Measurements from ENCODE around the gene FAM53B.
"Not testable (repeated sequence)": the region's sequence is repeated elsewhere in the genome, so short reads cannot be mapped to it uniquely, and the experiment has no call there.

The FAM53B gene

DNA sequence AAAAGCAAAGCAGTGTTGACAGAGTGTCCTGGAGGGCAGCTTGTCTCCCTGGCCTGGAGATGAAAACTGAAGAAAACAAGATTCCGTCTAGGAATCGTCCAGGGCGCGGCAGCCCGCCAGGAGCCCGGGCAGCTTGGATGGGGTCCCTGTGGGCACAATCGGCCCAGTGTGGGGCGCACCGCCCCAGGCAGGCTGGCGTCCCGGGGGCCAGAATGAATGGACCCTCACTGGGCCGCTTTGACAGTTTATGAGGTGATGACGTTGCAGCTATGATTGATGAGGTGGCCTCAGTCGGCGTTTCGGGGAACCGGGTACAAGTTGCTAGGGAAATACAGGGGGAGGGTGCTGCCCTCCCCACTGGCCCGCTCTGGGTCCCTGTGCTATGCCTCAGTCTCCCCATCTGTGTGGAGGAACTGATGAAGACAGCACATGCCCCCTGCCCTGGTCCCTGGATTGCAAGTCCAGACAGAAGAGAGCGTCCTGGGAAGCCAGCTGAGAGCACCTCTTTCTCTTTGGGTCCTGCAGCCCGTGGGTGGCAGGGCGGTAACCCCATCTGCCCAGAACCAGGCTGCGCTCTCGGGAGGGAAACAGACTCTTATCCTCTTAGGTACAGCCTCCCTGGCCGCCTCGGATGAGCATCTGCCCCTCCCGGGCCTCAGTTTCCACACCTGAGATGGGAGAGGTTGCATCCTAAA is 151.3 kb downstream of the FAM53B start:
- no peak for DNase-seq

DNA sequence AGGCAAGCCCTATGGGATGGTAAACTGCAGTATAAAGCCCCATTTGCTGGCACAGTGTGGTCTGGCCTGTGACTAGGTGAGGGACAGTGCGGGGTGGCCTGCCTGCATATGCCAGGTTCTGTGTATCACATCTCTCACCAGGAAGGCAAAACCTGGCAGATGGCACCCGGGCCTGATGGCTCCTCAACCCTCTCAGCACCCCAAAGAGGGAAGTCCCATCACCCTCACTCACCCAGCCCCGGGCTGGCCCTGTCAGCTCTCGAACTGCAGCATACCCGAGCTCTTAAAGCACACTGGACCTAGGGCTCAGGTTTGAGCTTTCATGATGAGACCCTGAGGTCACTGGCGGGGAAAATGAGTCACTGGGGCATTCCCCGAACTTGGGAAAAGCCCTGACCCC is 152.1 kb downstream of the FAM53B start:
- no peak for DNase-seq

DNA sequence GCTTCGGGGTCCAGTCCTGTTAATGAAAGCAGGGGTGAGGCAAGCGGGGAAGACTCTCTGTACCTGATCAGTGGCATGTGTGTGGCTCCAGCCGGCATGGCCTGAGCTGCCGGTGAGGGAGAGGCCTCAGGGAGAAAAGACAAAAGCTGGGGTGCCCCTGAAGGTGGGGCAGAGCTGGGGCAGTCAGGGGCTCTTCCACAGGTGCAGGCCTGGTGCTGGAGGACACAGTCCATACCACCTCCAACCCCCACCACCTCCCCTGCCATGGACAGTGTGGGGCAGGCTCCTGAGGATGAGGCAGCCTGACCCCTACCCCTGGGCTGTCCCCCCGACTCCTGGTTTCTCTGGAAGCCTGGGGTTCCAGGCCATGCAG is 153.1 kb downstream of the FAM53B start:
- no peak for DNase-seq

DNA sequence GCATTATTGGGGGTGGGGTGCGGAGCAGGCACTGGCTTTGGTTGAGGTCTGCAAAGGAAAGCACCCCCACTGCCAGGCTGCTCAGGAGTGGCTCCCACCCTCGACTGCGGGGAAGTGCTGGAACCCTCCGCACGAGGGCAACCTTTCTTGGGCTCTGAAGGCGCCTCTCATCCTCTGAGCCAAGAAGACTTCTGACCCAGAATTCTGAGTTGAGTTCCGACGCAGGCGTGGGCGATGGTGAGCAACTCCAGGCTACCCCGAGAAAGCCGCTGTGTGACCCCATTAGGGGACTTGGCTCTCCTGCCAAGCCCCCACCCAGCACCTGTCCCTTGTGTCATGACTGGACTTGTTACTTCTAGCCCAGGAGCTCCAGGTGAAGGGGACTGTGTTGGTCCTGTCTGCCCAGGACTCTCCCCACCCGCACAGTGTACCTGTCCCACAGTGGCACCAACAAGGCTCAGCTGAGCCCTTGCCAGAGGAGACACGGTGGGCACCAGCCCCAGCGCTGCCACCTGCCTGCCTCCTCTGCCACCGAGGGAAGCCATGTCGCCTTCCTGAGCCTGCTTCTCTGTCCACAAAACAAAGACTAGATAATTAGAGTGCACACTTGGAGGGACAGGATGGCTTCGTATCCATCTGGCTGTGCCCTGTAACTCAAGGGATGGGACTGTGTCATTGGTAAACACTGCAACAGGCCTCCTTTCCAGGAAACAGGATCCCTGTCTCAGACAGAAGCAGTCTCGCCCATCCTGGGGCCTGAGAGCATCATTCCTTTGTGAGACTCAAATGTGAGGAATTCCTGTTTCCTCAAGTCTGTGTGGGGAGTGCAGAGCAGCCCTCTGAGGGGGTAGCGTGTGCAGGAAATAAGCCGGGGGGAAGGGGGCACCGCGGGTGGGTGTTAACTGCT is 153.7 kb downstream of the FAM53B start:
- no peak for DNase-seq

DNA sequence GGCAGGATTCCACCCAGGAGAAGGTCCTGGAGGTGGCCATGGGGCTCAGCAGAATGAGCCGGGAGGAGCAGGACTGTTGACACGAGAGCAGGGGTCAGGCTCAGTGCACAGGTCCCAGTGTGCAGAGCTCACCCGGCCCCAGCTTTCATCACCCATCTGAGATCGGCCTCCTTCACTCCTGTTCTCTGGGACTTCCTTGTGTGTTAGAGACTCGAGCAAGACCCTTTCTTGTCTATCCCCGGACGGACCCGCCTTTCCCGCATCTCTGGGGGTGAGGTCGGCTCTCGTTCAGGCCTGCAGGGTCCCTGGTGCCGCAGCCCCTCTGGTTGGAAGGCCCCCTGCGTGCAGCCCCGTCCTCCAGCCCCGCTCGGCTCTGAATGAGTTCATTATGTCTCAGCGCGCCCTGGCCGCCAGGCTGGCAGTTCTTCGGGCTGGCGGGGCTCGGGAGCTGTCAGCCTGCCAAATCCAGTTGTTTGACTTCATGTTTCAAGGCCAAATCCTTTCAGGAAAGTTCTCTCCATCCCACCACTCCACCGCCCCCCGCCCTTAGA is 154.6 kb downstream of the FAM53B start:
- DNase-seq: no peak

DNA sequence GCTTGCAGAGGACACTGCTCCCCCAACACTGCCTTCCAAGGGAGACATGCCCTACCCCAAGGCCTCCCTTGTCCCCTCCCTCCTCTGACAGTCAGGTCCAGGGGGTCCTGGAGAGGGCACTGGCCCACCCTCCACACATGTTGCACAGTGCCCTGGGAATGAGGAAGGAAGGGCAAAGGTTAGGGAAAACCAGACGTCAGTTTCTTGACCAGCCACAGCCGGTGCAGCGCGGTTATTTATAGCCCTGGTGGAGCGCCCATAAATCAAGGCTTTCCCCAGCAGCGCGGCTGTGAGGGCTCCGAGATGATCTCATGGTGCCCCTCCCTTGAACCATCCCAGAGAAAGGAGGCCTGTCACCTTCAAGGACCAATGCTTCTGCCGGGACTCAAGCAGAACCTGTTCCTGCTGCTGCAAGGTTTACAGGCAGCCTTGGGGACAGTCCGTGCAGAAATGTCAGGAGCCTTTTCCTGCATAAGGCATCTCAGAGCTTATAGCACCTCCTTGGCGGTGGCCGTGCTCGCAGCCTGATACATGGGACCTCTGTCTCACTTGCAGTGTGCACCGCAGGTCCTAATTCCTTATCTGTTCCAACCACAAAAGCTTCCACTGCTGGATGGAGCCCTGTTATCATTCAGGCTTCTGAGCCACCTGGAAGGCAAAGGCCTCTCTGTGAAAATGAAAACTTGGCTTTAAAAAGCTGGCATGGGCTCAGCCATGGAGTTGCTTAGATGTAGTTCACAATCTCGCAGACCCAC is 155.3 kb downstream of the FAM53B start:
- no peak for DNase-seq

DNA sequence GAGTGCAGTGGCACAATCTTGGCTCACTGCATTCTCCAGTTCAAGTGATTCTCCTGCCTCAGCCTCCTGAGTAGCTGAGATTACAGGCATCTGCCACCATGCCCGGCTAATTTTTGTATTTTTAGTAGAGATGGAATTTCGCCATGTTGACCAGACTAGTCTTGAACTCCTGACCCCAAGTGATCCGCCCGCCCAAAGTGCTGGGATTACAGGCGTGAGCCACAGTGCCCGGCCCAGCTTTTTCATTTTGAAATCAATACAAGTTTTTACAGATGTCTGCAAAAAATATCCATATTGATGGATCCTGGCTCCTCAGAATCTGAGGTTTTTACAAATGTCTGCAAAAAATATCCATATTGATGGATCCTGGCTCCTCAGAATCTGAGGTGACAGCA is 155.8 kb downstream of the FAM53B start:
- DNase-seq: not testable (repeated sequence)

DNA sequence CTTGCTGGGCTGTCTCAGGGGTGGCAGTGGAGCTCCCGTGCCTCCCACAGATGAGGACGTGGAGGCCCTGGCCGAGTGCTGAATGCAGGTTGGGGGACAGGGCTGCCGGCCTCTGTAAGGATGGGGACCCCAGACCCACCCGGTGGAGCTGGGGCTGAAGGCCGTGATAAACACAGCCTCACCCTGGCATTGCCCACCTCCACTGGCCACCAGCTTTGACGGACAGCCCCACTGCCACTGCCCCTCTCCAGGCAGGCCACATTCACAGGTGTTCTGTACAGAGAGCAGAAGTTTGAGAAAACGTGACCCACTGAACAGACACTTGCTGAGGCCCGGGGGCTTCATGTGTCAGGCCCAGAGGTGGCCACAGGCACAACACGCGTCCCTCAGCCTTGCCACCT is 156.4 kb downstream of the FAM53B start:
- no peak for DNase-seq

DNA sequence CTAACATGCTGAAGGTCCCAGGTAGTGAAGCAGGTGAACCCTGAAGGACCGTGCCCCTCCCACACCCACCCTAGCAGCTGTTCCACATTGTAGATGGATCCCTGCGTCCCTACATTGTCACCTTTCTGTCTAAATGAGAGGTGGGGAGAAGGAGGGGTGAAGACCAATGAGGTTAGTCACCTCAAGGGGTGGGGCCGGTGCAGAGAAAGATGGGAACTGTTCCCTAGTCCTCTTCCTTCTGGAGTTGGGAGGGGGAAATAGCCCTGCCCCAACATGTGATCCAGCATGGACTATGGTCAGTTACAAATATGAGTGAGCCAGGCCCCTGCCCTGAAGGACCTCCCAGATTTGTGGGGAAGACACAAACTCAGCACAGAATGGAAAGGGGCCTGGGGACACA is 158.0 kb downstream of the FAM53B start:
- no peak for DNase-seq

DNA sequence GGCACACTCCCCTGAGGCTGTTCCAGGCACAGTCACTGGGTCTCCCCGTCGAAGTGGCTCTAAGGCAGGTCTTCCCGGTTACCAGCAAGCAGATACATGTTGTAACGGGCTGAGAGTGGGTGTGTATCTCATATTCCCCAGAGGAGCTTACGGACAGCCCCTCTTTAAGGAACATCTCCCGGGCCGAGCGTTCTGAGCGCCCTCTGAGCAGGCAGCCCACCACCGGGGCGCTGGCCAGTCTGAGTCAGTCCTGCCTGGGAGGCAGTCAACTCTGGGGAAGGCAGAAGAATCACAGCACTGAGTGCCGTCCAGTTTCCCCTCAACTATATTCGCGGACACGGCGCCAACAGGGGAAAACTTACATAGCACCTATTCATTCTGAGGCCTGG is 165.2 kb downstream of the FAM53B start:
- DNase-seq: no peak

DNA sequence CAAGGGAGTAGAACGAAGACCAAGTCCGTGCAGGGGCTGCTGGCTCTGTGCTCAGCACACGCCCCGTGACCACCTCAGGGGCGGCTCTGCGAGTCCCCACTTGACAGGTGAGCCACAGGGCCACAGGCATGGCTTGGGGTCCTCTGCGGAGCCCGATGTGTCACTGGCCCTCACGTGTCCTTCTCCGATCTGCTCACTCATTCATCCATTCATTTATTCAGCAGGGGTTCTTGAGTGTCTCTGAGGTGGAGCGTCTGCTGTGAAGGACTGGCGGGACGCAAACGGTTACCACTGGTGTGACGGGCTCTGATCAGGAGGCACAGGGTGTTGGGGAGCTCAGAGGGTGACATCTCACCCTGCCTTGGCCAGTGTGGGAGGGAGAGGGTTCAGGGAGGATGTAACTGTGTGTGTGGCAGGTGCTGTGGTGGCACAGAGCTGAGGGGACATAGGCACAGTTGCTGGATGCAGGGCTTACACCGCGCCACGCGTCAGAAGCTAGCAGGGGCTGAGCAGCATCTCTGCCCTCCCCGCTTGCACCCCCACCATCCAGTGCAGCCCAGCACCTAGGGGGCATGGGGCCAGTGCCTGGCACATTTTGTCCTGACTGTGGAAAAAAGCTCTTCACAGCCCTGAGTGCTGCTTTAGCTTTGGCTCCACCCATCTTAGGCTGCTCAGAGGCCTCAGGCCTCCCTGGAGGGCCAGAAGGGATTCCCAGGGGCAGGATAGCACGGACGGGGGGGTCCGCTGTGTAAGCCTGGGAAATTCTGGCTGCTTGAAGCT is 165.8 kb downstream of the FAM53B start:
- DNase-seq: no peak

DNA sequence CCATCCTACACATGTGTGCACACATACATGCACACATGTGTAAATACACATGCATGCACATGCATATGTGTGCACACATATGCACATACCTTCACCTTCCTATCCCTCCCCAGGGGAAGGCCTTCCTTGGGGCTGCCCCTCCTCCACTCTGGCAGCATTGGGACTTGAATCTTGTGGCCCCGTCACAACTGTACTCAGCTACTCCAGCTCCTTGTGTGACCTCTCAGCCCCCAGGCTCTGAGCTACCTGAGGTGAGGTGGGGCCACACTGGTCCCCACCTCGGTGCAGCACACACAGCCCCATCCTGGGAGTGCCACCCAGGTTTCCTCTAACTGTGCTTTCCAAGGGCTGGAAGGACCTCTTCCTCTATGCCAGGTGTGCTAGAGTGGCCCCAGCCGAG is 166.5 kb downstream of the FAM53B start:
- DNase-seq: no peak

DNA sequence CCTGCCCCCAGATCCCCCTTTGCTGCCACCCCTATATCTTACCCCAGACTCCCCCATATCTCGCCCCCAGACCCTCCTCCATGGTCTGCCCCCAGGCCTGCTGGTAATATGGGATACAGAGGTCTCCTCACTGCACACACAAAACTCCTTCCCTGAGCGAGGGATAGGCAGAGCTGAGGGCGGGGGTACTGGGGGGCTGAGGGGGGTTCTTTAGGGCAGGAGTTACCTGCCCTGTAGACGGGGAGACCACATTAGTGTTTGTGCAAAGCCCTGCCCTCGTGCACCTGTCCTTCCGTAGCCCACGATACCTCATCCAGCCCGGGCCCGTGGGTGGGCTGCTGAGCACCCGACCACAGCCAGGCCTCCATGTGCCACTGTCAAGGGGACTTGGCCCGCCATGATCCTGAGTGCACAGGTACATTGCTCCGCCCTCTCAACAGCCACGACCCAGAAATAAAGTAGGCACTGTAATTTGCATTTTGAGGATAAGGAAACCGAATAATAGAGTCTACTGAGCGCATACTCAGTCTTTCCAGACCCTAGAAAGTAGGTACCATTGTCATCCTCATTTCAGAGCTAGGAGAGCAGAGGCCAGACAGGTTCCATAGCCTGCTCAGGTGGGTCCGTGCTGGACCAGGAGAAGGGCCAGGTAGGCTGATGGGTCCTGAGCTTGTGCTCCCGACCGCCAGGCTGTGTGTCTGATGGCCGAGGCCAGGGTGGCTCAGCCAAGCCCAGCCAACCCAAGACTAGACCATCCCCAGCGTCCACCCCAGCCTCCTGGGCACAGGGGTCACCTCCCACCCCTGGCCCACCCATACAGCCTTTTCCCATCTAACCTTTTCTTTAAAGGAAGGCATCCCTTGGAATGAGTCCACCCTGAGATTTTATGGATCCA is 167.4 kb downstream of the FAM53B start:
- no peak for DNase-seq

DNA sequence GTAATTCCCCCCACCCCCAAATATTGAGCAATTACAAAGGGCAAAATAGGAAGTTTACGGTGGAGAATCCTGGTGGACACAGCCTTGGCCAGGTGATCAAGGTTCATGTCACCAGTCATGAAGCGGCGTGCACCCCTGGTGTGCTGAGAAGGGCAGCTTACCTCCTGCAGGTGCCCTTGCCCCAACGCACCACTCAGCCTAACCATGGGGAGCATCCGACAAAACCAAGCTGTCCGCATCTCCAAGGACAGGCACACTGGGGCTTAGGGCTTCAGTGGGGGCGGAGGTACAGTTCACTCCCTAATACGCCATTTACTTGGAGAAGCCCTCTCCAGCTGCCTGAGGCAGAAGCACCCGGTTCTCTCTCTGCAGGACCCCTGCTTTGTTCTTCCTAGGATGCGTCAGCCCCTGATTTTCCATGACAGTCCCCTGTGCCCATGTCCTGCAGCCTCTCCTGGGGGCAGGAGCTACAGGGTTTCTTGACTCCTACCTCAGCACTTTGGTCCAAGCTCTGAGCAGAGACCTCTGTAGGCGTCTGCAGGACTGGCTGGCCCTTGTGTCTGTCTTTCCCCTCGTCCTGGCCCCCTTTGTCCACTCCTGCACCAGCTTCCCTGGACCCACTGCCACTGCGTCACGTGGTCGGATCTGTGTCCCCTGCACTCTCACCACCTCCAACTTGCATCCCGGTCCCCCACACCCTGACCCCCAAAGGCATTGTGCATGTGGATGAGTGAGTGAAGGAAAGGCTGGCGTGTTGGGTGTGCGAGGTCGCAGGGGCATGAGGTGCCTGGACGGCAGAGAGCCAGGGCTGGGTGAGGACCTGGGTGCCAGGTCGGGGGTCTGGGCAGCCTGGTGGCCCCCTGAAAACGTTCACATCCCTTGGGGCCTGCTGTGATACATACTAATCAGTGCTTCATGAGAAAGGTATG is 168.8 kb downstream of the FAM53B start:
- DNase-seq: no peak

DNA sequence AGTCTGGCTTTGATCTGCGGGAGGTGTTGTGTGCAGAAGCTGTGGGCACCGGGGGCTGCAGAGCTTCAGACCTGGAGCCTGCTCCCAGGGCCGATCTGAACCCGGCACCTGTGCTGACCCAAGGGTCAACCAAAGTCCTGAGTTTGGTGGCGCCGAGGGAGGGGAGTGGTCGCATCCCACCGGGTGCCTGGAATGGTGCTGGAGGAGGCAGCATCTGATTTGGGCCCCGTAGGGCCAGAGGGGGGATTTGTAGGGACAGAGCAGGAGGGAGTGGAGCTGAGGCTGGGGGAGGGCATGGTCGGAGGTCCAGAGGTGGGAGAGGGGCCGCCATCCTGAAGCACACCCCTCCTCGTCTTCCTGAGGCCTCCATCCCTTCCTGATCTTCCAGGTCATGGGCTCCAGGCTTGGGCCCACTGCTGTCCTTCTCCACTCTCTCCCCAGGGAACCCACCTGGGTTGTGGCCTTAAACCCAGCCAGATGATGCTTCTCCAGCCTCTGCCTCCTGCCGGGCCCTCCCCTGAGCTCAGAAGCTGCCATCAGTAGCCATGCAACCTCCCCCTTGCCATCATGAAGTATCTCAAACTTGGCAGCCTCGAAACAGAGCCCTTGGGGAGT is 169.6 kb downstream of the FAM53B start:
- no peak for DNase-seq

DNA sequence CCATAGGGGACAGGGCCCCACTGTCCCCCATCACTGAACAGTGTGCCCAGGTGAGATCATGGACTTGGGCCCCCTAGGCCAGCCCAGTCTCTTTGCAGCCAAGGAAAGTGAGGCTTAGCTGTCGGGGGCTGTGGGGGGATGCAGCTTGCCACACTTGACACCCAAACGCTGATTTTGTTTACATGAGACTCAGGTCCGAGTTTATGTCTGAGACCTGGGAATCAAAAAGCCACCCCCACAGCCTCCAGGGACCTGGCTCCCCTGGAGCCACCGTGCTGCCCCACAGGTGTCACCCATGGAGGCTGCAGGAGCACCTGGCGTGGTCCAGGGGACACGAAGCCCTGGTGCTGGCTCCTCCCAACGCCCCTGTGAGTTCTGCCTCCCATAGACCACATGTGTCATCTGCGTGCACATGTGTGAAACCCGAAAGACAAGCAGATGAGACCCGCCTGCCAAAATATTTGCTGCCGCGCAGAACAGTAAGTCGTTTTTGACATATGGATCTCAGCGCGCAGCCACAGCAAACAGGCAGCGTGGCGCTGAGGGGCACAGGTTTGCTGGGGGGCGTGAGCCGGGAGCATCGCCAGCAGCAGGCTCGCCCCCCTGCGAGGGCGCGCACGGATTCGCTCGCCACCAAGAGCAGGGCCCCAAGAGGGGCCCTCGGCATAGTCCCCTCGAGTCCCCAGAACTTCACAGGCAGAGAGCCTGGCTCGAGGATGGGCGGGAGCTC is 170.3 kb downstream of the FAM53B start:
- DNase-seq: no peak

DNA sequence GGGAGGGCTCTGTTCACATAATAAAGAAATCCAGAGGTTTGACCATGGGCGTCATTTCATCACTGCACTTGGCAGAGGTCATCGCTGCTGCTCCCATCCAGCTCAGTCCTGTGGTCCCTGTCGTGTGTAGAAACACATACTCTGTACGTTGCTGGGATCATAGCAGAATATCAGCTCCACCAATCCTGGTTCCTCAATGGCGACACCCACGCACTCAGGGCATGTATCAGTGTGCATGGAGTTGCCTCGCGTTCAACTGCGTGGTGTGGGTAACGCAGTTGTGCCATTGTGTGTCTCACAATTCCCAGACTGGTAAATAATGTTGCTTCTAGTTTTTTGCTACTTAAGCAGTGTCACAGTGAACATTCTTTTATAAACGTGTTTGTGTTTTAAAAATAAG is 171.4 kb downstream of the FAM53B start:
- no peak for DNase-seq

DNA sequence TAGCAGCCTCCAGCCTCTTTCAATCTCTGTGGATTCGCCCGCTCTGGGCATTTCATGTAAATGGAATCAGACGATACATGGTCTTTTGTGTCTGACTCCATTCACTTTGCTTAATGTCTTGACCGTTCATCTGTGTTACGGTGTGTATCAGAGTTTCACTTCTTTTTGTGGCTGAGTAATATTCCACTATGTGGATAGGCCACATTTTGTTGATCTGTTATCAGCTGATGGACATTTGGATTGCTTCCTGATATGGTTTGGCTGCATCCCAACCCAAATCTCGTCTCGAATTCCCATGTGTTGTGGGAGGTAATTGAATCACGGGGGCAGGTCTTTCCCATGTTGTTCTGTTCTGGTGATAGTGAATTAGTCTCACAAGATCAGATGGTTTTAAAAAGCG is 173.5 kb downstream of the FAM53B start:
- DNase-seq: no peak
